Measurements from ENCODE around the gene TMEM42.

DNA sequence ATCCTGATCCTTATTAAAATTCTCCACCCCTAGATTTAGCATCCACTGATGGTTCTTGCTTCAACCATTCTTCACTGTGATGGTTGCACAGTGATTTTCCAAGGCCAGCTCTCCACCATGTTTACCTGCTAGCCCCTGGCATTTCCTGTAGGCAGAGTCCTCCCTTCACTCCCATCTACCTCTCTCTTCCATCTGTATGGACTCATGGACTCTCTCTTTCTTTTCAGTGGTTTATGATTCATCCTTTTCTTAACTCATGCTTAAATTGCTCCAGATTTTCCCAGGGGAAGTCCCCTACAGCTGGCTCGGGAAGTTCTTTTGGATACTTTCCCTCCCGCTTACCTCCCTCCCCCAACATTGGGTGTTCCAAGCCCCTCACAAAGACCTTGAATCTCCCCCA is 31.4 kb downstream of the TMEM42 start:
- TF ChIP-seq ZFX (CRISPR knock-in tag; IDR thresholded peaks at IDR 0.05; ENCODE audit: low read depth) (no peak), ZNF569 (CRISPR knock-in tag; IDR thresholded peaks at IDR 0.05; ENCODE audit: borderline replicate concordance) (no peak), SUZ12 (IDR thresholded peaks at IDR 0.05; ENCODE audit: low read depth, low read length) (no peak), POLR2A (IDR thresholded peaks at IDR 0.05; ENCODE audit: insufficient read depth in 1 of 2, low read depth in 2 of 2, low read length in 2 of 2) (no peak), ZNF326 (CRISPR knock-in tag; IDR thresholded peaks at IDR 0.05; ENCODE audit: borderline replicate concordance) (no peak), MTA1 (CRISPR knock-in tag; IDR thresholded peaks at IDR 0.05; ENCODE audit: borderline replicate concordance) (no peak), ZNF589 (CRISPR knock-in tag; conservative IDR thresholded peaks at IDR 0.05) (no peak), ZNF24 (IDR thresholded peaks at IDR 0.05) (no peak), CBX5 (CRISPR knock-in tag; IDR thresholded peaks at IDR 0.05; ENCODE audit: borderline replicate concordance) (no peak), EZH2 (conservative IDR thresholded peaks at IDR 0.05; ENCODE audit: low read depth, low read length) (no peak)
- TF ChIP-seq, protein P1, sequence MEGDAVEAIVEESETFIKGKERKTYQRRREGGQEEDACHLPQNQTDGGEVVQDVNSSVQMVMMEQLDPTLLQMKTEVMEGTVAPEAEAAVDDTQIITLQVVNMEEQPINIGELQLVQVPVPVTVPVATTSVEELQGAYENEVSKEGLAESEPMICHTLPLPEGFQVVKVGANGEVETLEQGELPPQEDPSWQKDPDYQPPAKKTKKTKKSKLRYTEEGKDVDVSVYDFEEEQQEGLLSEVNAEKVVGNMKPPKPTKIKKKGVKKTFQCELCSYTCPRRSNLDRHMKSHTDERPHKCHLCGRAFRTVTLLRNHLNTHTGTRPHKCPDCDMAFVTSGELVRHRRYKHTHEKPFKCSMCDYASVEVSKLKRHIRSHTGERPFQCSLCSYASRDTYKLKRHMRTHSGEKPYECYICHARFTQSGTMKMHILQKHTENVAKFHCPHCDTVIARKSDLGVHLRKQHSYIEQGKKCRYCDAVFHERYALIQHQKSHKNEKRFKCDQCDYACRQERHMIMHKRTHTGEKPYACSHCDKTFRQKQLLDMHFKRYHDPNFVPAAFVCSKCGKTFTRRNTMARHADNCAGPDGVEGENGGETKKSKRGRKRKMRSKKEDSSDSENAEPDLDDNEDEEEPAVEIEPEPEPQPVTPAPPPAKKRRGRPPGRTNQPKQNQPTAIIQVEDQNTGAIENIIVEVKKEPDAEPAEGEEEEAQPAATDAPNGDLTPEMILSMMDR (CRISPR knock-in tag; IDR thresholded peaks at IDR 0.05), result no peak
- TF ChIP-seq, protein P2, sequence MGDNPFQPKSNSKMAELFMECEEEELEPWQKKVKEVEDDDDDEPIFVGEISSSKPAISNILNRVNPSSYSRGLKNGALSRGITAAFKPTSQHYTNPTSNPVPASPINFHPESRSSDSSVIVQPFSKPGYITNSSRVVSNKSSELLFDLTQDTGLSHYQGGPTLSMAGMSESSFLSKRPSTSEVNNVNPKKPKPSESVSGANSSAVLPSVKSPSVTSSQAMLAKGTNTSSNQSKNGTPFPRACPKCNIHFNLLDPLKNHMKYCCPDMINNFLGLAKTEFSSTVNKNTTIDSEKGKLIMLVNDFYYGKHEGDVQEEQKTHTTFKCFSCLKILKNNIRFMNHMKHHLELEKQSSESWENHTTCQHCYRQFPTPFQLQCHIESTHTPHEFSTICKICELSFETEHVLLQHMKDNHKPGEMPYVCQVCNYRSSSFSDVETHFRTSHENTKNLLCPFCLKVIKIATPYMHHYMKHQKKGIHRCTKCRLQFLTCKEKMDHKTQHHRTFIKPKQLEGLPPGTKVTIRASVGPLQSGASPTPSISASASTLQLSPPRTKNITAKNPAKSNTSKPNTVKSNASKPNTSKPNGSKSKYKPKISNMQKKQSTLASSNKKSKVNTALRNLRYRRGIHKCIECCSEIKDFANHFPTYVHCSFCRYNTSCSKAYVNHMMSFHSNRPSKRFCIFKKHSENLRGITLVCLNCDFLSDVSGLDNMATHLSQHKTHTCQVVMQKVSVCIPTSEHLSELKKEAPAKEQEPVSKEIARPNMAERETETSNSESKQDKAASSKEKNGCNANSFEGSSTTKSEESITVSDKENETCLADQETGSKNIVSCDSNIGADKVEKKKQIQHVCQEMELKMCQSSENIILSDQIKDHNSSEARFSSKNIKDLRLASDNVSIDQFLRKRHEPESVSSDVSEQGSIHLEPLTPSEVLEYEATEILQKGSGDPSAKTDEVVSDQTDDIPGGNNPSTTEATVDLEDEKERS (CRISPR knock-in tag; IDR thresholded peaks at IDR 0.05), result no peak
- TF ChIP-seq, protein P3, sequence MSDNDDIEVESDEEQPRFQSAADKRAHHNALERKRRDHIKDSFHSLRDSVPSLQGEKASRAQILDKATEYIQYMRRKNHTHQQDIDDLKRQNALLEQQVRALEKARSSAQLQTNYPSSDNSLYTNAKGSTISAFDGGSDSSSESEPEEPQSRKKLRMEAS (IDR thresholded peaks at IDR 0.05), result no peak
- TF ChIP-seq, protein P4, sequence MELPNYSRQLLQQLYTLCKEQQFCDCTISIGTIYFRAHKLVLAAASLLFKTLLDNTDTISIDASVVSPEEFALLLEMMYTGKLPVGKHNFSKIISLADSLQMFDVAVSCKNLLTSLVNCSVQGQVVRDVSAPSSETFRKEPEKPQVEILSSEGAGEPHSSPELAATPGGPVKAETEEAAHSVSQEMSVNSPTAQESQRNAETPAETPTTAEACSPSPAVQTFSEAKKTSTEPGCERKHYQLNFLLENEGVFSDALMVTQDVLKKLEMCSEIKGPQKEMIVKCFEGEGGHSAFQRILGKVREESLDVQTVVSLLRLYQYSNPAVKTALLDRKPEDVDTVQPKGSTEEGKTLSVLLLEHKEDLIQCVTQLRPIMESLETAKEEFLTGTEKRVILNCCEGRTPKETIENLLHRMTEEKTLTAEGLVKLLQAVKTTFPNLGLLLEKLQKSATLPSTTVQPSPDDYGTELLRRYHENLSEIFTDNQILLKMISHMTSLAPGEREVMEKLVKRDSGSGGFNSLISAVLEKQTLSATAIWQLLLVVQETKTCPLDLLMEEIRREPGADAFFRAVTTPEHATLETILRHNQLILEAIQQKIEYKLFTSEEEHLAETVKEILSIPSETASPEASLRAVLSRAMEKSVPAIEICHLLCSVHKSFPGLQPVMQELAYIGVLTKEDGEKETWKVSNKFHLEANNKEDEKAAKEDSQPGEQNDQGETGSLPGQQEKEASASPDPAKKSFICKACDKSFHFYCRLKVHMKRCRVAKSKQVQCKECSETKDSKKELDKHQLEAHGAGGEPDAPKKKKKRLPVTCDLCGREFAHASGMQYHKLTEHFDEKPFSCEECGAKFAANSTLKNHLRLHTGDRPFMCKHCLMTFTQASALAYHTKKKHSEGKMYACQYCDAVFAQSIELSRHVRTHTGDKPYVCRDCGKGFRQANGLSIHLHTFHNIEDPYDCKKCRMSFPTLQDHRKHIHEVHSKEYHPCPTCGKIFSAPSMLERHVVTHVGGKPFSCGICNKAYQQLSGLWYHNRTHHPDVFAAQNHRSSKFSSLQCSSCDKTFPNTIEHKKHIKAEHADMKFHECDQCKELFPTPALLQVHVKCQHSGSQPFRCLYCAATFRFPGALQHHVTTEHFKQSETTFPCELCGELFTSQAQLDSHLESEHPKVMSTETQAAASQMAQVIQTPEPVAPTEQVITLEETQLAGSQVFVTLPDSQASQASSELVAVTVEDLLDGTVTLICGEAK (IDR thresholded peaks at IDR 0.05), result no peak
- TF ChIP-seq, protein P4 (CRISPR knock-in tag; IDR thresholded peaks at IDR 0.05), result no peak
